Renal pelvis (tissue), 12 donors: ENCODE data around the gene SPINK4. TPM values are rescaled to one million over a fixed set of nuclear protein-coding genes. Genes with fewer than 3 reads are reported as not detected.

Experiments
- DNase-seq: peaks from one replicate; pipeline ENCODE4 v3.0.0-alpha.2; 2013
- long read RNA-seq, 16 experiments: transcript quantifications; one replicate each; lab custom pipeline, GENCODE V29; 2026
- polyA plus RNA-seq, 3 donors: library from polyadenylated mRNA; unstranded; fragments of 120-200 nt; gene quantifications; one replicate each; pipeline ENCODE4 v1.2.1, GENCODE V29; 2013; ENCODE audit not compliant: insufficient read length in 3 of 3

The SPINK4 gene, protein sequence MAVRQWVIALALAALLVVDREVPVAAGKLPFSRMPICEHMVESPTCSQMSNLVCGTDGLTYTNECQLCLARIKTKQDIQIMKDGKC
- polyA plus RNA-seq: not detected
- long read RNA-seq, donor 1: 0 reads
- long read RNA-seq, donor 2: 0 reads
- long read RNA-seq, donor 3: 0 reads
- long read RNA-seq, donor 4: 0 reads
- long read RNA-seq, donor 5: 0 reads
- long read RNA-seq, donor 6: 0 reads
- long read RNA-seq, donor 7: 0 reads
- long read RNA-seq, donor 8: 0 reads
- long read RNA-seq, donor 9: 0 reads
- long read RNA-seq, donor 10: 0 reads
- long read RNA-seq, donor 11: 0 reads
- long read RNA-seq, donor 12: 0 reads
- long read RNA-seq, donor 13: 0 reads
- long read RNA-seq, donor 14: 0 reads
- long read RNA-seq, donor 15: 0 reads
- long read RNA-seq, donor 16: 0 reads

DNA sequence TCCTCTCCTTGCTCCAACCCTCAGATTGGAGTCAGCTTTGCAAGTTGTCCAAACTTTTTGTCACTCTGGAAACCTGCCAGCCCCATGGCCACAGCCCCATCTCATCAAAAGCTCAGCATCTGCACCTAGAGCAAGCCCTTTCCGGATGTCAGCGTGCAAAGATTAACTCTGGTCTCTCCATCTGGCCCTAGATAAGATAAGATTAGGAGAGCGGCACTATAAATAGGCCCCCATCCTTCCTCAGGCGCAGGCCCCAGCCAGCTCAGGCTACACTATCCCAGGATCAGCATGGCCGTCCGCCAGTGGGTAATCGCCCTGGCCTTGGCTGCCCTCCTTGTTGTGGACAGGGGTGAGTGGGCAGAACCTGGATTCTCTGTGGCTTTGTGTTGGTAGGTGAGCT is at the start of gene SPINK4:
Gene SPINK4, plus strand, starts transcription at position 247 of the 400 bp plus-strand sequence. Its CDS starts 42 bp downstream, at position 289.
- DNase-seq: no peak

GRCh38 chr9:33192493-33193255 is 47.3 kb upstream of the SPINK4 start:
- DNase-seq: no peak

DNA sequence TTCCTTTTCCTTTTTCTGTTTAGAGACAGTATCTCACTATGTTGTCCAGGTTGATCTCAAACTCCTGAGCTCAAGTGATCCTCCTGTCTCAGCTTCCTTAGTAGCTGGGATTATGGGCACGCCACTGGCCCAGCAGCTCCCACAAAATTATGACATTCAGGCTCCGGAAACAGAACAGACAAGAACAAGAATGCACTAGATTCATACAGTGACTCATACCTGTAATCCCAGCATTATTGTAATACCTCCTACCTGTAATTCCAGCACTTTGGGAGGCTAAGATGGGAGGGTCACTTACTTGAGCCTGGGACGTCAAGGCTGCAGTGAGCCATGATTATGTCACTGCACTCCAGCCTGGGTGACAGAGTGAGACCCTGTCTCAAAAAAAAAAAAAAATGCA is 46.1 kb upstream of the SPINK4 start:
- no peak for DNase-seq

DNA sequence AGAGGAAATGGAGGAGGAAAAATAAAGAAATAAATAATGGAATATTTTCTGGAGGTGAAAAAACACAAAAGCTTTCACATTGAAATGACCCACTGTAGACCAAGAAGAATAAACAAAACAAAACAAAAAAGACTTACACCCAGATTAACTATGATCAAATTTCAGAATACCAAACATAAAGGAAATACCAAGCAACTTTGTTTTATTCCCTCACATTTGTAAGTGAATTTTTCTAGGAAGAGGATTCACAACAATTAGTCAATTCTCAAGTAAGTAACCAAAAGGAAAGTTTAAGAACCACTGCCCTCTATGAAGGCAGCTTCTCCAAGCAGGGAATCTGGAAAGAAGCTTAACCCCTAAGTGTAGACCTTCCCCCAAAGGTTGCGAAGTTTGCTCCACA is 43.2 kb upstream of the SPINK4 start:
- no peak for DNase-seq

DNA sequence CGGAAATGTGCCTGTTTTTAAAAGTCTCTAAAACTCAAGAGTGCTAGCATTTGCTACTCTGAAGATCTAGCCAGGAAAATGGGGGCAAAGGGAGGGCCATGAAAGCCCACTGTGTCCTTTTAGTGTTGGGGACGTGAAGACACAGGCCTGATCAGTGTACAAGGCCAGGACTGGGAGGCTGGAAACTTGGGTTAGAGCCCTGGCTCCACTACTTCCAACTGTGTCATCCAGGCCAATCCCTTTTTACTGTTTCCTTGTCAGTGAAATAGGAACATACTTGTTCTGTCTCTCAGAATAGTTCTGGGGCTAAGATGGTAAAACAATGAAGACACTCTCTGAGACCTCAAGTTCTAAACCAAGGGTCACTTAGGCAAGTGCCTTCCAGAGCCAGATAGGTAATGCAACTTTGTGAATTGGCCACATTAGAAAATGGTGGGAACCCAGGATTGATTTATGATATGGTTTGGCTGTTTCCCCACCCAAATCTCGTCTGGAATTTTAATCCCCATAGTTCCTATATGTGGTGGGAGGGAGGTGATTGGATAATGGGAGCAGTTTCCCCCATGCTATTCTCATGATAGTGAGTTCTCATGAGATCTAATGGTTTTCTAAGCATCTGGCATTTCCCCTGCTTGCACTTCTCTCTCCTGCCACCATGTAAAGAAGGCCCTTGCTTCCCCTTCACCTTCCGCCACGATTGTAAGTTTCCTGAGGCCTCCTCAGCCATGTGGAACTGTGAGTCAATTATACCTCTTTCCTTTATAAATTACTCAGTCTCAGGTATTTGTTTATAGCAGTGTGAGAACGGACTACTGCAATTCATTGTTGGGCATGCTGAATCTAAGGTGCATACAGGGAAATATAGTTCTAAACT is 42.5 kb upstream of the SPINK4 start:
- no peak for DNase-seq

DNA sequence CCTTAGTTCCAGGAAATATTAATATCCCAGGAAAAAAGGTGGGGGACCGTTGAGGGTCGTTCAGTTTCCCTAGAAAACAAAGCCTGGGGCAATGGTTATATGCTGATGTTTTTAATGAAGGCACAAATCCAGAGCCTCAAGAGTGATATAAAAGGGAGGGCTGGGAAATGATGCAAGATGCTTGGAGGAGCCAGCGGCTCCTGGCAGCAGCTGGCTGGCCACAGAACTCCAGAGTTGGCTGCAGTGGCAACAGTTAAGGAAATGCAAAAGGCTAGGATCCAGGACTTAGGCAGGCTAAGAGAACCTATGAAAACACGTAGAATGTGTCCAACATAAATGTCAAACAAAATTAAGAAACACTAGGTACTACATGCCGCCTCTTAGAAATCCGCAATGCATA is 41.8 kb upstream of the SPINK4 start:
- no peak for DNase-seq

DNA sequence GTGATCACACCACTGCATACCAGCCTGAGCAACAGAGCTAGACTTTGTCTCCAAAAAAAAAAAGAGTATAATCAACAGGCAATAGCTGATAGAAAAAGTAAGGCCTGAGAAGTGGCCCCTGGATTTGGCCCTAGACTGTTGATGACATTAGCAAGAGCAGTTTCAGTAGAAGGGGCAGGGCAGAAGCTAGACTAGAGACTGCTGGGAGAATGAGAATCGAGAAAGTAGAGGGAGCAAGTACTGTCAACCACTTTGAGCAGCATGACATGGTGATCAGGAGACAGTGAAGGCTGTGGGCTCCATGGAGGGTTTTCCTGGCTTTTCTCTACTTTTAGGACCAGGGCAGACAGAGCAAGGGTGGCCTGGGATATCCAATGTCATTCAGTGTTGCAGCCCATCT is 37.9 kb upstream of the SPINK4 start:
- no peak for DNase-seq

DNA sequence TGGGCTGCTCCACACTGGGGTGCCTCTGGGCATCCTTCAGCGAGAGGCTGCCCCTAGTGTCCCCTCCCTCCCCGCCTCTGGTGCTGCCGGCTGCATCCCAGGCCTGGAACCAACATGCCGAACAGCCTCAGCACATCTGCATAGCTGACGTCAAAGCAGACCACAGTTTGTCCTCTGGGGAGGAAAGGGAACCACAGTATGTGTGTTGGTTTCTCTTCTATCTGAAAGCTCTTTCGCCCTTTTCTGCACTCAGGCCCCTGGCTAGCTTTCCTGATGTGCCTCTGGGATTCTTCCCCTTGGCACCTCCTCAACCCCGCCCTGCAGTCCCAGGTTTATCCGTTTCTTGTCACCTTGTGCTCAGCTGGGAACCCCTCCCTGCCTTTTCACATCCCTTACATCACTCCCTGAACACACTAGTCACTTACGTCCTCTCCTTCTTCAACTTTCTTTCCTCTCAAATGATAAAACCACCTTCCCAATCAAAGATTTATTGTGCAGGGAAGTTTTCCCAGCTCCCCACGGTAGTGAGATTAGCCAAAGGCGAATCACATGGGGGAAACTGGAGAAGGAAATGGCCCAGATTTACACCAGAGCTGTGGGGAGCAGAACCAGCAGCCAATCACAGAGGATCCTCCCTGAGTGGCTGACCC is 37.3 kb upstream of the SPINK4 start:
- no peak for DNase-seq

- DNase-seq: no peak
Observed at GRCh38 chr9:33209394-33209793, 30.6 kb upstream of the SPINK4 start.

DNA sequence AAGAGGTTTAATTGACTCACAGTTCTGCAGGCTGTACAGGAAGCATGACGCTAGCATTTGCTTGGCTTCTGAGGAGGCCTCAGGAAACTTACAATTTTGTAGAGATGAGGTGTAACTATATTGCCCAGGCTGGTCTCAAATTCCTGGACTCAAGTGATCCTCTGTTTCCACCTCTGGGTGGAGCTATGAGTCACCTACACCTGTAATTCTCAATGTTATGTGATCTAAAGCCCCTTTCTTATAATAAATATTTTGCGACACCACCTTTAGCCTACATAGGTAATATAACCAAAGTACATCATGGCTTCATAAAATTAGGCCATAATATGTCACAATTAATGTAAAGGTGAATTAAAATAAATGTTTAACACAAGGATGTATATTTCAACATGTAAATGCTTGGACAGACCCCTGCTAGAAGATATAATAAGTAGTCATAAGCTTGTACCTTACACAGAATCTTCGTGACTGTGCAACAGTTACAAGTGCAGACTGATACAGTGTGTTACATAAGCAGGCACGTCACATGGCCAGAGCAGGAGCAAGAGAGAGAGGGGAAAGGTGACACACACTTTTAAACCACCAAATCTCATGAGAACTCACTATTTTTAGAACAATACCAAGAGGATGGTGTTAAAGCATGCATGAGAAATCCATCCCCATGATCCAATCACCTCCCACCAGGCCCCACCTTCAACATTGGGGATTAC is 29.8 kb upstream of the SPINK4 start:
- DNase-seq: no peak

DNA sequence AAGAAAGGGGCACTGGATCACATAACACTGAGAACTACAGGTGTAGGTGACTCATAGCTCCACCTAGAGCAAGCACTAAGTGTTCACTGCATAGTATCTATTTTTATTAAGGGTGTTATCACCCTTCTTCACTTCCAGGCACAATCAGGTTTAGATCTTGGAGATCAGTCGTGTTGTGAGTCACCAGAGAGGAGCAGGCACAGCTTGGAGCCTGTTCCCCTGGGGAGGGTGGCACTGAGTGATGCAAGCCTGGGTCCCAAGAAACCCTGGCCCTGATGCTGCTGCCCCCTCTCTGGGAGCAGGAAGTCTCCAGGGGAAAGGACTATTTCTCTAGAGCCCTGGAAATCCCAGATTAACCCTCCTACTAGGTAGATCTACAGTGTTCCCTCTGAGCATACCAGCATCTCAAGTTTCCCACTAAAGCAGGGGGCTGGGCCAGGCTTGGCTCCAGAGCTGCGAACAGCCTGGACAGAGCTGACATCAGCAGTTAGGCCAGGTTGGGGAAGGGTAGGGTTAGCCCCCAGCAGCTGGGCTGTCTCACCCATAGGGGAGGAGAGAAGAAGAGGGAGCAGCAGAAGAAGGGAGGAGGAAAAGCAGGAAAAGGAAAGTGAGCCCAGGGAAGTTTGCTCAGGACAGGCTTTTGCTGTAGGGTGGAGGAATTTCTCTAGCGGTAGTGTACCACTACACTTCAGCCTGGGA is 28.1 kb upstream of the SPINK4 start:
- peak; percentile 48 for DNase-seq

DNA sequence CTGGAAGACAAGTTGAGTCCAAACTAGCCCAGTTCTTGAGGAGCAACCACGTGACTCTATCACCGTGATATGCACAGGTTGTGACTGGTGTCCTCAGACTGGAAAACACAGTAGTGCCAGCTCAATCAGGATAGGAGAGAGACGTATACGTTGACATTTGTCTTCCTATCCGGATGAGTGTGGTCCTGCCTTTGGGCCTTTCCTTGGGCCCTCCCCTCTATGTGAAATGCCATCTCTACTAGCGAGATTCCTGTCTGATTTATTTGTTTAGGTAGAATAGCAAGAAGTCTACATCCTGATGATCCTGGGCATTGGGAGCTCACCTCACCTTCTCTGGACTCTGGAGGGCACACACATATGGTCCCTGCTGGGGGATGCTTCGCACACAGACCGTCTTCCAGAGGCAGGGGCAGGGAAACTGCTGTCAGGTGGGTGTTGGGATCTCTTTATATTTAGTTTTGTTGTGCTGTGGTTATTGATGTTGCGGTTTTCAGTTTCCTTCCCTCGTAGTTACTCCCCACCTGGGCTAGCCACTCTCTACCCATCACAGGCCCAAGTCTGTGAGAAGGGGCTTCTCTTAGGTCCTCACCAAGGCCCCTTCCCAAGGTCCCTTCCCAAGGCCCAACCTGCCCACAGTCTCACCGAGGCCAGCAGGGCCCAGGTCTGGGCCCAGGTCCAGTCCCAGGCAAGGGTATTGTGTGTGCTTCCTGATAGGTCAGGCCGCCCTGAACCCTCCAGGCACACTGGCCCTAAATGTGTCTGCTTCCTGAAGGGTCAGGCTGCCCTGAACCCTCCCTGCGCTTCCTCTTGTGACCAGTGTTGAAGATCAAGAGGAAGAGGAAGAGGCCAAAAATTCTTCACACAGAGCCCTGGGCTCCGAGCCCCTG is 19.0 kb upstream of the SPINK4 start:
- DNase-seq: no peak

DNA sequence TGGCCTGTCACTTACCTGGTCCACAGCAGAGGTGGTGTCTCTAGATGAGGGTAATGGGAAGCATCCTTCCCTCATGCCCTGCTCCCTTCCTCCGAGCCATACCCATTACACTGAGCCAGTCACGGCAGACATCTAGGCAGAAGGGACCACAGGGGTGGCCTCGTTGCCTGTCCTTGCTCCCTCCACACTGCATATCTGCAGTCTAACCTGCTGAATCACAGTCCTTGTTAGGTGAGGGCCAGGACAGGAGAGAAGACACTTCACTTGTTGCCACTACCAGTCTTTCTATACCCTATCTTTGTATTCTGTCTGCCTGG is 18.4 kb upstream of the SPINK4 start:
- no peak for DNase-seq

DNA sequence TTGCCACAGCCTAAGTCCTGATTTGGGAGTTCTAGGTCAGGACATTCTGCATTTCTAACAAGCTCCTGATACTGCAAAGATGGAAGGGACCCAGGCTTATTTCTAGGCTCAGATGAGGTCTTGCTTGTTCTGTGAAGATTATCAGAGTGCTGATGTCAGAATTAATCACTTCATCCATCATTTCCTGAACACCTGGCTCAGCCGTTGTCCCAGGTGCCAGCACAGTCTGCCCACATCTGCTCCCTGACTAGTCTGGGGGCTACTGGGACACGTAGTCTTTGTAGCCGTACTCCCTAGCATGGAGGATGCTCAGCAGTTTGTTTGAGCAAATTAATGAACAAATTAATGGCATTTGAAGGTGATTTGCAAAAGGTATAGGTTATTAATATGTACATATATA is 17.9 kb upstream of the SPINK4 start:
- no peak for DNase-seq

DNA sequence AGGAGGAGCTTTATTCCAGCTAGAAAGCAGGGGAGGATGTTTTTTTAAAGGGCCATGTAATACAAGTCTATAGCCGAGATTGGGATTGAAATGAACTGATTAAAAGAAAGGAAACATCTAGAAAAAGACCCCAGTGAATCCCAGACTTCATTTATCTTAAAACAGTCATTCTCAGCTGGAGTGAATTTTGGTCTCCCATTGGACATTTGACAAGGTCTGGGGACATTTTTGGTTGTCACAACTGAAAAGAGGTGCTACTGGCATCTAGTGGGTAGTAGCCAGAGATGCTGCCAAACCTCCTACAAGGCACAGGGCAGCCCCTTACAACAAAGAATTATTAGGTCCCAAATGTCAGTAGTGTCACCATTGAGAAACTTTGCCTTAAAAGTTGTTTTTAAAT is 16.3 kb upstream of the SPINK4 start:
- no peak for DNase-seq

- peak; percentile 72 for DNase-seq
Observed at GRCh38 chr9:33225319-33226147, 14.4 kb upstream of the SPINK4 start.

GRCh38 chr9:33227008-33227398 is 13.0 kb upstream of the SPINK4 start:
- DNase-seq: no peak

DNA sequence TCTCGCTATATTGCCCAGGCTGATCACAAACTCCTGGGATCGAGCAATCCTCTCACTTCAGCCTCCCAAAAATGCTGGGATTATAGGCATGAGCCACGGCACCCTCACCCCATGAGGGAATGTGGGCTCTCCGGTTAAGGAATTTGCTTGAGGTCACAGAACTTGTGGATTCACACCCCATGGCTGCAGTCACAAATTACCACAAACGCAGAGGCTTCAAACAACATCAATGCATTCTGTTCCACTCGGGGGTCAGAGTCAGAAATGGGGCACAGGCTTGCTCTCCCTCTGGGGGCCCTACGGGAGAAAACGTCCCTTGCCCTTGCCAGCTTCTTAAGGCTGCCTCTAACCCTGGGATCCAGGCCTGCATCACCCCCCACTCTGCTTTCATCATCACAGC is 12.2 kb upstream of the SPINK4 start:
- no peak for DNase-seq

DNA sequence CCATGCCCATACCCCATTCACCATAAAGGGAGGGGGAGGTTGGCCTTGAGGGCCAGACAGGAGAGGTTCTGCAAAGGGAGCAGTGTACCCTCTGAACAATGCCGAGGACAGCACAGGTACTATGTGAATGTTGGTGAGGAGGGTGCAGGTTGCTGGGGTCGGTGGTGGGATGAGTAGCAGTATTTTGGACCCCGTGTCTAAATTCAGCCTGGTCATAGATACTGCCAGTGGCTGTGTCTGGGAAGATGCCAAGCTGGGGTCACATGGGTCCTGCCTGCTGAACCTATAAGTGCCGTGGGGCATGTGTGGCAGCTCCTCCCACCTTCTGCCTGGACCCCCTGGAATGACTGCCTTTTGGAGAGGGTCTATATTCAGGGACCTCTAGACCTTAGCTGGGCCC is 11.4 kb upstream of the SPINK4 start:
- no peak for DNase-seq
